PC-9 (cell line): ENCODE data around the gene INAFM2.

Source experiments
- EZH2 ChIP-seq: fragments of 200-600 bp; sonication (generic); IDR thresholded peaks from 2 replicates; pipeline ENCODE4 v1.8.0; 2017; ENCODE audit warnings: antibody characterized with exemption, low read depth
- TF ChIP-seq, protein P1 (sequence below): fragments of 200-600 bp; sonication (generic); conservative IDR thresholded peaks from 2 replicates; pipeline ENCODE4 v1.6.1; 2017; ENCODE audit warnings: mixed run types, antibody characterized with exemption, mild to moderate bottlenecking, moderate library complexity

DNA sequence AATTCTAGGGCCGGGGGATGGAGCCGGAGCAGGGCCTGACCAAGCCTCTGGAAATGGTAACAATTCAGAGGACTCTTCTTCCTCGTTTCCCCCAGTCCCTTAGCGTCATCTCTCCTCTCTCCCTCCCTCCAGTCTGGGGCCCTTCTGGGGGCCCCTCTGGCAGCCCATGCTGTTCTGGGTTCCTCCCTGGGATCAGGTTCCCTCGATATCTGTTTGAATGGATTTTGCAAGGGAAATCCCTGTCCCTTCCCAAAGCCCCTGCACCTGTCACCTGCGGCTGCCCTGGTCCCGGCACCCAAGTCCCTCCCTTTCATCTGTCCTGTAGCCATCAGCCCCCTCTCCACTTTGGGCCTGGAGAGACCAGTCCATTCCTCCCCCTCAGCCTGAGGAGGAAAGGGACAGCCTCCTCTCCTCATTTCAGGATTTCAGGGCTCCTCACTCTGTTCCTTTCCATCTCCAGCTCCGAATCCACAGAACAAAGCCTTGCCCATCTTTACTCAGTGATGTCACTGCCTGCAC is 14.1 kb upstream of the INAFM2 start:
- no peak for TF ChIP-seq EZH2
- TF ChIP-seq, protein P1, sequence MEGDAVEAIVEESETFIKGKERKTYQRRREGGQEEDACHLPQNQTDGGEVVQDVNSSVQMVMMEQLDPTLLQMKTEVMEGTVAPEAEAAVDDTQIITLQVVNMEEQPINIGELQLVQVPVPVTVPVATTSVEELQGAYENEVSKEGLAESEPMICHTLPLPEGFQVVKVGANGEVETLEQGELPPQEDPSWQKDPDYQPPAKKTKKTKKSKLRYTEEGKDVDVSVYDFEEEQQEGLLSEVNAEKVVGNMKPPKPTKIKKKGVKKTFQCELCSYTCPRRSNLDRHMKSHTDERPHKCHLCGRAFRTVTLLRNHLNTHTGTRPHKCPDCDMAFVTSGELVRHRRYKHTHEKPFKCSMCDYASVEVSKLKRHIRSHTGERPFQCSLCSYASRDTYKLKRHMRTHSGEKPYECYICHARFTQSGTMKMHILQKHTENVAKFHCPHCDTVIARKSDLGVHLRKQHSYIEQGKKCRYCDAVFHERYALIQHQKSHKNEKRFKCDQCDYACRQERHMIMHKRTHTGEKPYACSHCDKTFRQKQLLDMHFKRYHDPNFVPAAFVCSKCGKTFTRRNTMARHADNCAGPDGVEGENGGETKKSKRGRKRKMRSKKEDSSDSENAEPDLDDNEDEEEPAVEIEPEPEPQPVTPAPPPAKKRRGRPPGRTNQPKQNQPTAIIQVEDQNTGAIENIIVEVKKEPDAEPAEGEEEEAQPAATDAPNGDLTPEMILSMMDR: no peak
